Smooth muscle cell of the brain vasculature (primary cell): ENCODE data around the gene NRM.
"Not testable (repeated sequence)": the region's sequence is repeated elsewhere in the genome, so short reads cannot be mapped to it uniquely, and the experiment has no call there.

Experiments
- DNase-seq: peaks from one replicate; pipeline ENCODE4 v3.0.0-alpha.2; 2012; ENCODE audit warnings: low read depth, low spot score

The NRM gene

DNA sequence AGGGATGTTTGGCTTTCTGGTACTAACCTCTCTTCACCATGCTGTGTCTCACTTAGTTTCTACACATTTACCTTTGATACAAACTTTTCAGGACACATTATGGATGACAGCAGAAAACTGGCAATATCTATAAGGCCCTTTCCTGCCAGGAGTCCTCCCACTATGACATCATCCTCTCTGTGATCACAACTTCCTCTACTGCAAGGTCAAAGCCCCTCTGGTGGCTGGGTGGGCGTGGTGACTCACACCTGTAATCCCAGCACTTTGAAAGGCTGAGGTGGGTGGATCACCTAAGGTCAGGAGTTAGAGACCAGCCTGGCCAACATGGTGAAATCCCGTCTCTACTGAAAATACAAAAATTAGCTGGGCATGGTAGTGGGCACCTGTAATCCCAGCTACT lies 24.5 kb downstream of the NRM start:
- not testable (repeated sequence) for DNase-seq

DNA sequence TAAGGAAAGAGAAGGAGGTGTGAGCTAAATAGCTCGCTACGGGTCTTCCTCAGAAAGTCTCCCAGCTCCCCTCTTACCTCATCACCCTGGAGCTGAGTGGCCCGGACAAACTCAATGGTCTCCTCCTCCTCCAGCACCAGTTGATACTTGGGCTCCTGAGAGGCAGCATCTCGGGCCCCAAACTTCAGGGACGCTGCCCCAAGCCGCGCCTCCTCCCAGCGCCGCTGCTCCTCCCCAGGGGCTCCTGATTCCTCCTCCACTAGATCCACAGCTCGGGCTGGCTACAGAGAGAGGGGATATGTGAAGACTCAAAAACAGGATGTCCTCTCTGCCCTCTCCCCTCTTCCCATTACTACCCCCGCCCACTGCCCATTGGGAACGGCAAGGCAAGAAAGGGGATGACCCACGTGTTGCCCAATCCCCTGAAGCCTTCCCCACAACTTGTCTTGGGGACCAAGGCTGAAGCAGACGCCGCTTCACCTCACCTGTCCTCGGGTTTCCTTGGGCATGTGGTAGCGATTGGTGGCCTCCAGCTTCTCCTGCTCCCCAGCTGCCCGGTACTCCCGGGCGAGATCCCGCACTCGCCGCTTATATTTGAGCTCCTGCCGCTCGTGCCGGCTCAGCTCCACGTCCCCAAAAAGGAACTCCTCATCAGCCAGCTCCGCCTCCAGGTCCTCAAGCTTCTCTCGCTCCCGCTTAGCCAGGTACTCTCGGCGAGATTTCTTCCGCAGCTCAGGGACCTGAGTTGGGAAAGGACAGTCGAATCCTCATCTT lies 25.6 kb downstream of the NRM start:
- no peak for DNase-seq

DNA sequence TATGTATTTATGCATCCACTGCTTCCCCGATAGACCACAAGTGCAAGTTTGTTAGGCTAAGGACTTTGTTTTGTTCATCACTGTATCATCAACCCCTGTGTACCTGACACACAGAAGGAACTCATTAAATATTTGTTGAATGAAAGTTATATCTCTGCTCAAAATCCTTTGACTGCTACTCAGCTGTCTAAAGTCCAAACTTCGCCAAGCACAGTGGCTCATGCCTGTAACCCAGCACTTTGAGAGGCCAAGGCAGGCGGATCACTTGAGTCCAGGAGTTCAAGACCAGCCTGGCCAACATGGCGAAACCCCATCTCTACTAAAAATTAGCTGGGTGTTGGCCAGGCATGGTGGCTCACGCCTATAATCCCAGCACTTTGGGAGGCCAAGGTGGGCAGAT lies 32.9 kb downstream of the NRM start:
- not testable (repeated sequence) for DNase-seq

DNA sequence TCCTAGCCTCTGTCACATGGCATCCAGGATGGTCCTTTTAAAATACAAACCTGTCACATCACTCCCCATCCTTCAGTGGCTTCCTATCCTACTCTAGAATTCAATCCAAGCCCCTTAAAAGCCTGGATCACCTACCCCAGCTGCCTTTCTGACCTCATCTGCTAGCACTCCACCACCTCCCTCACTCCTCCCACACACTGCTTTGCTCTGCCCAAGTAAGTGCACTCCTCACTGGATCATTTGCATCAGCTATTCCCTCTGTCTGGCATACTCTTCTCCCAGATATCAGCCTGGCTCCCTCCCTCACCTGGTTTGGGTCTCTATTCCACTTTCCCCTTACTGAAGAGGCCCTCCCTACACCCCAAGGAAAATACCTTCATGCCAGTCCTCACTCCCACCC lies 33.3 kb downstream of the NRM start:
- DNase-seq = no peak

DNA sequence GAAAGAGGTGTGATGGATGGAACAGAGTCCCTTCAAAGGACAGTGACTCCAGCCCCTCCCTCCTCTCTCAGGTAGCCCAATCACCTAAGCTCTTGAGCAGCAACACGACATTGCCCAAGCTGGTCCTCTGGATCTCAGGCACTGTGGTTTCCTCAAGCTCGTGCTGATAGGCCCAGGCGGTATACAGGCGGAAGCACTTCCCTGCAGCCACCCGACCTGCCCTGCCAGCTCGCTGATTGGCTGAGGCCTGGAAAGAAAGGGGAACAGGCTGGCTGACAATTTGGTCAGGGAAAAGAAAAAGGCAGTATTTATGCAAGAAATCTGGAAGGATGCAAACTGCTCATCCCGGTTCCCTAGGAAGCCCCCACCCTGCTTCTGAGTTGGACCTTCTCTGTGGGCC lies 34.3 kb downstream of the NRM start:
- no peak for DNase-seq

DNA sequence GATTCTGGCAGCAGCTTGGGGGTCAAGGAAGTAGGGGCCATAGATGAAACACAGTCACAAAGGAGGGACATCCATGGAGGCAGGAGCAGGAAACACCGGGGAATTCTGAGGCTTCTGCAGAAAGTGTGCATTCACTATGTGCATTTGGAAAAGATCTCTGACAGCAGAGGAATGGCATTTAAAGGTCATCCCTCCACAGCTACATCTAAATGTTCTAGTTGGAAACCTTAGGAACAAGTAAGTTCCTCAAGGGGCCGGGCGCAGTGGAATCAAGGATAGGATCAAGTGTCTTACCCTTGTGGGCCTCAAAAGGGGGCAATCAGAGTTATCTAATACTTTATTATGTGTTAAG lies 35.1 kb downstream of the NRM start:
- no peak for DNase-seq

DNA sequence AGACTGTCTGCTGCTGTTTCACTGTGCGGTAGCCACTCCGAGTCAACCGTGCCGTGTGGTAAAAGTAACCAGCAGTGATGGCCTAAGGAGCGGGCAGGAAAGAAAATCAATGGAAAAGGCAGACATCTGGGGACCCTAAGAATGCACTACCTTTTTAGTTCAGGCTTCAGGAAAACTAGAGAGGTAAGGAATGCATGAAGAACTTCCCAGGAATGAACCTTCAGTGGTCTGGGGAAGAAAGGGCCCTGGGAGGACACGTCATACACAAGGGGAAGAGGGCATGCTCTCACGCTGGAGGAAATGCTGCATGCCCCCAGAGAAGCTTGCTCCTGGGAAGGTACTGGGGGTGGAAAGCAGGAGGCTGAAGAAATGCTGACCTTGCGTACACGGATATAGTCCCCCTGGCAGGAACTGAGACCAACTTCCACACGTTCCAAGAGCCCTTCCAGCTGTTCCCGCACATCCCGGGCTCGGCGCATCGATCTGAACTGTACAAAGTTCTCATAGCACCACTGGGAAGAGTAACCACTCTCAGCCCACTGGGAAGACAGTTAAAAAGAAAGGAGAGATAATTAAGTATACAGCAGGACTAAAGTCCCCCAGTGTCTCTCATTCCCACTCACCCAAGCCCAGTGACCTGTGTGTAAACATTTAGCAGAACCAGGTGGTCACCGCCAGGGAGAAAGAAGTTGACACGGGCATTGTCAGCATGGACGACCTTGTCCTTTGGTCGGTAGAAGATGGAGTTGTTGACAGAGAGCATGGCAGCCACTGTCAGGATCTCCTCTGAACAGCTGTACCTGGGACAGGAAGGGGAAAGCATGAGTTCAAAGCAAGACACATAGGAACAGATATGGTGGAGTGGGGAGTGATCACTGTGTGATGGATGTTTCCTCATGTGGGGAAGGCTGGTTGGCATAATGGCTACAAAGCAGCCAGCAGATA lies 35.7 kb downstream of the NRM start:
- no peak for DNase-seq

DNA sequence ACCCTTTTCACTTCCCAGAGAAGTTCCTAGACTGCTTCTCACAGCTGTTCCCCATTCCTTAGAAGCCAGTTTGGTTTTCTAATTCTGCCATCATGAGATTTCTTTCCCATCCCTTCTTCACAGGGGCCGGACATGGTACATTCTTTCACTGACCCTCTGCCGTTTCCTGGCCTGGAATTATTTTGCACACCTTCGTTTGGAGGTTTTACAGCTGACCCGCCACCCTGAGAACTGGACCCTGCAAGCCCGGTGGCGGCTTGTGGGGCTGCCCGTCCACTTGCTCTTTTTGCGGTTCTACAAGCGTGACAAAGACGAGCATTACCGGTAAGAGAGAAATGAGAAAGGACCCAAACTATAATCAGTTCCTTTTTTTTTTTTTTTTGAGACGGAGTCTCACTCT lies 39.6 kb downstream of the NRM start:
- no peak for DNase-seq

DNA sequence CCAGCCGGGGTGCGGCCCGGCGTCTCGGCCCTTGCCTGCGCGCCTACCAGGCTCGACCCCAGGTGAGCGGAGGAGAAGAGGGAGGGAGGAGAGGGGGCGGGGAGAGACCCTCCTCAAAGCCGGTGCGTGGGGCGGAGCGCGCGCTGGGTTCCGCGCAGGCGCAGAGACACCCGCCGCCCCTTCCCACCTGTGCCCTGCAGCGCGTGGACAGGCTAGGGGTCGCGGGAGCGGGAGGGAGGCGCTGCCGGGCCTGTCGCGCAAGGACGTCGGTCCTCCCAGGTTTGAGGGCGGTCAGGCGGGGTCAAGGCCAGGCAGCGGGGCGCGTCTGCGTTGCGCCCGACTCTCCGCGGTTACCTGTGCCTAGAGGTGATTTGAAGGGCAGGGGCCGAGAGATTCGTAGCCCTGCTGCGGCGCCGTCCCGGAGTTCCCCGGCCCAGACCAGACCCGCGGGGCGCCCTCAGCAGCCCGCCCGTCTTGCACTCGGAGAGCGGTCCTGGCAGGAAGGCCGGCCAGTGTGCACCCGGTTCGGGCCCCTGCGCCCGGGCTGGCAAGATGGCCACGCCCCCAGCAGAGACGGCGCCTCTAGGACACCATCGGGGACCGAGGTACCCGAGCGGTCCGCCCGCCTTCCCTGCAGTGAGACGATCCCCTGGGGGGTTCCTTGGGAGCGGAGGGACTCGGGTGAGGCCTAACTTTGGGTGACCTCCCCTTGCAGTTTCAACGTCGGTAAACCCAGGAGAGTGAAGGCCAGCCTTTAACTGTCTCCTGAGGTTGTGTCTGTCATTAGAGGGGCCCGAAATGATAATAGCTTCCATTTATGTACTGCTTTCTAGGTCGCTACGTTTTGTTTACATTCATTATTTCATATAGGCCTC lies 43.3 kb downstream of the NRM start:
- no peak for DNase-seq

DNA sequence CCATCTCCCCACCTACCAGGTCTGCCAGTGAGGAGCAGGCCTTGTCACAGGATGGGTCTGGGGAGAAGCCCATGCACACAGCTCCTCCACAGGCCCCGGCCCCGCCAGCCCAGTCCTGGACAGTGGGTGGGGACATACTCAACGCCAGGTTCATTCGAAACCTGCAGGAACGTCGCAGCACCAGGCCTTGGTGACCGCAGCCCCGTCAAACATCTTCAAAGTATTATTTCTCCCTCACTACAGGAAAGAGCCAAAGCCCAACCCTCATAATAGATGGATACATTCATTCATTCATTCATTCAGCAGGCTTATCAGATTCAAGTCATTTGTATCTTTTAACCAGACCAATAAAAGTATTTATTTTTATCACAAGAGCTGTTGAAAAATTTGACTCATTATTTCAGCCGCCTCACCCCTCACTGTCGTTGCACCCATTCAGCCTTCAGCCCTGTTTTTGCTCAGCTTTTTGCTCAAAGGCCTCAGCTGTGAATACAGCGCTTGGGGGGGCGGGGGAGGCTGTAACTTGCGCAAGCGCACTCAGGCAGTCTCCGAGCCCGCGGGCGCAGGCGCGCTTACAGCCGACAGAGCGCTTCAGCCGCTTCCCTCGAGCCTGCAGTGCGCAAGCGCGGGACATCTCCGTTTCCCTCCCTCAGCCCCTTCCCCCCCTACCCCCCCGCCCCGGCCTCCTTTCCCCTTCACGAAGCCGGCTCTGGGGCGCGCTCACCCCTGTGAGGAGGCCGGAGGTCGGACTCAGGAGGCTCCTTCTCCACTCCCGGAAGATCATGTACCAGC lies 44.1 kb downstream of the NRM start, which contains the start of gene C6orf136:
C6orf136 (plus strand) TSS at position 684 of the 792 bp plus-strand sequence; CDS start at position 783, 99 bp downstream.
- DNase-seq = peak; percentile 80

DNA sequence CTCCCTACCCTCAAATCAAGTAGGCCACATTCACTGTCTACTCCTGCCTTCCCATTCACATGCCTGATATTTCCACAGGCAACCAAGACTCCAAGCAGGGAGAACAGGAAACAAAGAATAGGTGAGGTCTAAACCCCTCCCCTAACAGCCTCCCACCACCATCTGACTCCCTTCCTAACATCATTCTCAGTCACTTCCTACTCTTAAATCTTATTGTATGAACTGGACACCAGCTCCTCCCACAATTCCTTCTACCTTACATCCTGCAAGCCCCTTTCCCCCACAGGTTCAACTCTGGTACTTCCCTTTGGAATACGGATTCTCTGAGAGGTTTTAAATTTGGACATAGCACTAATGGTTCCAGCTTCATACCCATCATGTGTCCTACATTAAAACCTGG lies 44.8 kb downstream of the NRM start:
- DNase-seq = no peak

DNA sequence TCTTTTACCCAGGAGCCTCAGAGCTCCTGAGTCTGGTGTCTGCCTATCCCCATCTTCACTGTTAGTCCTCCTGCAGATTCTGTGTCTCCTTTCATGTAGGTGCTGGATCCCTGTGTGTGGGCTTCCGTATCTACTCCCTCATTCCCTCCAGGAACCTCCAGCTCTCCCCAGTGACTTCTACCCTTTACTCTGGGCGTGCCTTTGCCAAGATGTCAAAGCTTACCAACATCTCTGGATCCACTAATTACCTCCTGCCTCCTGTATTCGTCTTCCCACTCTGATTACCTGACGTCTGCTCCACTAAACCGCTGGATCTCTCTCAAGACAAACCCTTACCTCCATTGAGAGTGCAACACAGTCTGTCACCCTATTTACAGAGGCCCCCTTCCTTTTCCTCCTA lies 46.0 kb downstream of the NRM start:
- no peak for DNase-seq

DNA sequence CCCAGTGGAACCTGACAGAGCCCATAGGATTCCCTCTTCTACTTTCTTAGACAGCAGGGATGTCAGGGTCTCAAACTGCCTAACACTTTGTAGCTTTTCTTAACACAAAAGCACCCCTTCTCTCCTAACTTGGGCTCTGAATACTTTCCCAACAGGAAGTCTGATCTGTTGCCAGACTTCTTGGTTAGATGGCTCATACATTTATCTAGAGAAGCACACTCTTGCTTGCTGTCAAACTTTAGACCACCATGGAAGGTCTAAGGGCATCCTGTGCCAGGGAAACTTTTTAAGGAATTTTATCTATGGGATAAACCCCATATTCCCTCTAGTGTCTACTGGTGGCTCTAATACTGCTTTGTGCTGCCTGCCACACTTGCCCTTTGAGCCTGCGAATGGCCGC lies 47.1 kb downstream of the NRM start:
- no peak for DNase-seq

DNA sequence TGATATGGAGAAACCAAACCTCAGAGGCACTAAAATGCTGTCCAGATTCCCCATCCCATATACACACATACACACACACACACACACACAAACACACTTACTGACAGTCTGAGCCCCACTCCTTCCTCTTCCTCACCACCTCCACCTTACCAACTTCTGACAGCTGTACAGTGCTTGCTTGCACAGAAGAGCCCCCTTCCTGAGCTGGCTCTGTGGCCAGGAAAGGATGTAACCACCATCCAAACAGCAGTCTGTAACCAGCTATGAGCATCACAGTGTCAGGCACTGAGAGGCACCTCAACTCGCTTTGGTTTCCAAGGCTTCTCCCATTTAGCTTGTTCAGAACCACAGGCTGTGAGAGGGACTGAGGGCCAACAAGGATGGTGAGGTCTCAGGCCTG lies 49.7 kb downstream of the NRM start:
- no peak for DNase-seq

DNA sequence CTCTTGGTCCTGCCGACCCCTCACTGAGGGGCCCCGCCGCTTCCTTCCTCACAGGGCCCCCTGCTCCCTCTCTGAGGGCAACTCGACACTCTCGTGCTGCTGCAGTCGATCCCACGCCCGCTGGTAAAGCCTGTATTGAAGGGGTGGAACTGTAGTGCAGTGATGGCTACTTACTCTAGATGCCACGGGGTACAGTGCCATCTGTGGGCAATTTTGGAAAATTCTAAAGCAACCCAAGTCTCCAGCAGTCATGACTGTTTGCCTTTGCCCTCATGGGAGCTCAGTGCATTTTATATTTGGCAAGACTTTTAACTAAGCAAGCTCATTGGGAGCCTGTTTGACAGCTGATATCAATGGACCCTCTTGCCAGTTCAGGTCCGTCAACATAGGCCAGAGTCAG lies 50.3 kb downstream of the NRM start:
- DNase-seq = no peak
